MCF 10A (cell line): Measurements from ENCODE around the gene WDR62. TPM values are rescaled to one million over a fixed set of nuclear protein-coding genes. Genes with fewer than 3 reads are reported as not detected.

Source experiments
- BruUV-seq: library from RNA; stranded (reverse); fragments of 400-500 nt; replicated peaks from 2 replicates; lab custom pipeline; 2021; lab: Mats Ljungman, UMichigan
- CTCF ChIA-PET: fragments of 300-600 bp; sonication (Branson Sonifier 250); formaldehyde crosslinking; extraction: SDS; loops from one replicate; lab custom pipeline; 2021; ENCODE audit warnings: antibody characterized with exemption, inconsistent platforms; lab: Yijun Ruan, JAX
- POLR2A ChIA-PET: fragments of 300-600, 350-650 bp; sonication (Branson Sonifier 250); formaldehyde crosslinking; extraction: SDS; loops from one replicate; lab custom pipeline; 2020; ENCODE audit warnings: antibody characterized with exemption, inconsistent platforms; lab: Yijun Ruan, JAX
- DNase-seq: peaks from one replicate; pipeline ENCODE4 v3.0.0-alpha.2; 2018; ENCODE audit not compliant: unreplicated experiment
- H3K27ac Mint-ChIP-seq: one replicate; pipeline ENCODE4 v1.8.0; 2022; ENCODE audit warnings: mild to moderate bottlenecking, low read depth, mixed read lengths; ENCODE audit not compliant: unreplicated experiment
- H3K27me3 Mint-ChIP-seq: one replicate; pipeline ENCODE4 v1.8.0; 2022; ENCODE audit warnings: mixed read lengths; ENCODE audit not compliant: insufficient read depth, unreplicated experiment
- H3K36me3 Mint-ChIP-seq: one replicate; pipeline ENCODE4 v1.8.0; 2022; ENCODE audit warnings: mild to moderate bottlenecking, moderate library complexity, mixed read lengths; ENCODE audit not compliant: insufficient read depth, unreplicated experiment
- H3K4me1 Mint-ChIP-seq: one replicate; pipeline ENCODE4 v1.8.0; 2022; ENCODE audit warnings: mixed read lengths; ENCODE audit not compliant: insufficient read depth, unreplicated experiment
- H3K4me3 Mint-ChIP-seq: one replicate; pipeline ENCODE4 v1.8.0; 2022; ENCODE audit warnings: mild to moderate bottlenecking, moderate library complexity, mixed read lengths; ENCODE audit not compliant: unreplicated experiment
- H3K9me3 Mint-ChIP-seq: one replicate; pipeline ENCODE4 v1.8.0; 2022; ENCODE audit warnings: mixed read lengths; ENCODE audit not compliant: unreplicated experiment
- CTCF ChIP-seq: fragments of 200-600 bp; IDR thresholded peaks from one replicate; pipeline ENCODE4 v1.8.0; 2022; ENCODE audit warnings: antibody characterized with exemption, mild to moderate bottlenecking; ENCODE audit not compliant: unreplicated experiment
- intact Hi-C: fragments of 100-400 bp; cut with micrococcal nuclease; formaldehyde crosslinking; loops from 2 replicates; pipeline ENCODE4 v1.14.1; 2022
- total RNA-seq: library from RNA; stranded (reverse); gene quantifications from 2 replicates; pipeline ENCODE4 v1.2.3, GENCODE V29; 2022

Gene WDR62
- total RNA-seq, 1 experiment from 2014 or later, result 6.2 TPM

- H3K9me3 Mint-ChIP-seq, result no peaks in the 10 kb centered on the region
- CTCF ChIA-PET, result interaction anchor here (0.5 to 0.9 kb wide), 6 partner anchors 10 to 420 kb away, joined by 3 to 4 read pairs (median 3); no protein-coding TSS in a partner anchor
Measured at GRCh38 chr19:36014012-36014924, 40.4 kb upstream of the WDR62 start, which contains the start of gene ALKBH6. Gene ALKBH6, minus strand, starts transcription at chr19:36014213. Its CDS starts 816 bp downstream, at chr19:36013397.

GRCh38 chr19:36019061-36019670, 35.5 kb upstream of the WDR62 start:
- H3K36me3 Mint-ChIP-seq, result peaks cover 20% of the 10 kb centered on the region
- H3K27ac Mint-ChIP-seq, result no peak overlapping the region
- H3K9me3 Mint-ChIP-seq, result no peaks in the 10 kb centered on the region
- H3K27me3 Mint-ChIP-seq, result no peaks in the 10 kb centered on the region
- ChIA-PET POLR2A (no interaction called here), CTCF (no interaction called here)
- TF ChIP-seq CTCF, result no peak
- no peak overlapping the region for H3K4me3 Mint-ChIP-seq
- no TSS peak for BruUV-seq
- no peak for DNase-seq
- H3K4me1 Mint-ChIP-seq, result peaks cover 19% of the 10 kb centered on the region
- intact Hi-C loops, result no loop called here

More at GRCh38 chr19:36014012-36014924, 40.4 kb upstream of the WDR62 start, which contains the start of gene ALKBH6:
- no peak for TF ChIP-seq CTCF
- DNase-seq, result peak; percentile 100
- peak within 1 kb of the TSS; percentile 92 for H3K27ac Mint-ChIP-seq
- peak within 1 kb of the TSS; percentile 89 for H3K4me3 Mint-ChIP-seq
- TSS peak; percentile 74 for BruUV-seq
- H3K36me3 Mint-ChIP-seq, result peaks cover 8% of the 10 kb centered on the region
- POLR2A ChIA-PET, result interaction anchor here (0.7 to 2.0 kb wide), 17 partner anchors 11 to 521 kb away, joined by 3 to 13 read pairs (median 4); partner anchors contain the start of genes POLR2I, PSENEN, SDHAF1 and TBCB
- H3K27me3 Mint-ChIP-seq, result no peaks in the 10 kb centered on the region
- peaks cover 38% of the 10 kb centered on the region for H3K4me1 Mint-ChIP-seq
- intact Hi-C loops, result loop anchor here (1.0 kb wide), 1 partner anchor 40 kb away; the partner anchor contains the start of genes THAP8 and WDR62

GRCh38 chr19:36023432-36023831, 31.3 kb upstream of the WDR62 start:
- no peaks in the 10 kb centered on the region for H3K27me3 Mint-ChIP-seq
- ChIA-PET POLR2A (no interaction called here), CTCF (no interaction called here)
- no peak overlapping the region for H3K4me3 Mint-ChIP-seq
- intact Hi-C loops, result no loop called here
- no peaks in the 10 kb centered on the region for H3K4me1 Mint-ChIP-seq
- no TSS peak for BruUV-seq
- peaks cover 14% of the 10 kb centered on the region for H3K36me3 Mint-ChIP-seq
- no peak for DNase-seq
- no peak overlapping the region for H3K27ac Mint-ChIP-seq
- no peak for TF ChIP-seq CTCF
- no peaks in the 10 kb centered on the region for H3K9me3 Mint-ChIP-seq

- intact Hi-C loops, result no loop called here
- BruUV-seq, result no TSS peak
- Mint-ChIP-seq H3K27me3 (no peaks in the 10 kb centered on the region), H3K4me3 (no peak overlapping the region), H3K9me3 (no peaks in the 10 kb centered on the region), H3K27ac (no peak overlapping the region), H3K36me3 (peaks cover 12% of the 10 kb centered on the region), H3K4me1 (no peaks in the 10 kb centered on the region)
- ChIA-PET POLR2A (no interaction called here), CTCF (no interaction called here)
- no peak for DNase-seq
- no peak for TF ChIP-seq CTCF
Measured at GRCh38 chr19:36025541-36025940, 29.2 kb upstream of the WDR62 start.
